ENCODE results near the gene PRDM10. TPM values are rescaled to one million over a fixed set of nuclear protein-coding genes. Genes with fewer than 3 reads are reported as not detected.
A peak's percentile ranks its signal among the peaks of the same experiment; 100 is the strongest.

Gene PRDM10
- total and polyA plus RNA-seq, 10 of the 15 experiments (the other 5 are each of a cell fraction or from before 2014, with no cell fraction given): 0.93 to 6.2 (median 4.1) TPM

DNA sequence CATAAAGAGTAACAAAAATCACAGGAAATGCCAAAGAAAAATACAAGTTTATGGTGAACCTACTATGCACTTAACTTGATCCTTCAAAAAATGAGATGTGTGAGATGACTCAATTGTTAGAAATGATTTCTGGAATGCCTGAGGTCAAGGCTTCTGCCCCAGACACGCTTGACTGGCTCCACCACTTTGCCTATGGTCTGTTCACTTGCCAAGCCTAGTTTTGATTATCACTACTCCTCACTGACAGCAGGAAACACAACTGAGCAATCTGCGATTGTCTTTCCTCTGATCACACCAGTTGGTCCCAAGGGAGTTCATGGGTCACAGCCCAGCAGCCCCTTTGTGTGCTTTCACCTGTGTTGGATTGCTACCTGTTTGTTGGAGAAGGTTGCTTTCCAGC, 20.6 kb upstream of the PRDM10 start (continued):
- TF ChIP-seq, protein P1, sequence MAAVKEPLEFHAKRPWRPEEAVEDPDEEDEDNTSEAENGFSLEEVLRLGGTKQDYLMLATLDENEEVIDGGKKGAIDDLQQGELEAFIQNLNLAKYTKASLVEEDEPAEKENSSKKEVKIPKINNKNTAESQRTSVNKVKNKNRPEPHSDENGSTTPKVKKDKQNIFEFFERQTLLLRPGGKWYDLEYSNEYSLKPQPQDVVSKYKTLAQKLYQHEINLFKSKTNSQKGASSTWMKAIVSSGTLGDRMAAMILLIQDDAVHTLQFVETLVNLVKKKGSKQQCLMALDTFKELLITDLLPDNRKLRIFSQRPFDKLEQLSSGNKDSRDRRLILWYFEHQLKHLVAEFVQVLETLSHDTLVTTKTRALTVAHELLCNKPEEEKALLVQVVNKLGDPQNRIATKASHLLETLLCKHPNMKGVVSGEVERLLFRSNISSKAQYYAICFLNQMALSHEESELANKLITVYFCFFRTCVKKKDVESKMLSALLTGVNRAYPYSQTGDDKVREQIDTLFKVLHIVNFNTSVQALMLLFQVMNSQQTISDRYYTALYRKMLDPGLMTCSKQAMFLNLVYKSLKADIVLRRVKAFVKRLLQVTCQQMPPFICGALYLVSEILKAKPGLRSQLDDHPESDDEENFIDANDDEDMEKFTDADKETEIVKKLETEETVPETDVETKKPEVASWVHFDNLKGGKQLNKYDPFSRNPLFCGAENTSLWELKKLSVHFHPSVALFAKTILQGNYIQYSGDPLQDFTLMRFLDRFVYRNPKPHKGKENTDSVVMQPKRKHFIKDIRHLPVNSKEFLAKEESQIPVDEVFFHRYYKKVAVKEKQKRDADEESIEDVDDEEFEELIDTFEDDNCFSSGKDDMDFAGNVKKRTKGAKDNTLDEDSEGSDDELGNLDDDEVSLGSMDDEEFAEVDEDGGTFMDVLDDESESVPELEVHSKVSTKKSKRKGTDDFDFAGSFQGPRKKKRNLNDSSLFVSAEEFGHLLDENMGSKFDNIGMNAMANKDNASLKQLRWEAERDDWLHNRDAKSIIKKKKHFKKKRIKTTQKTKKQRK (IDR thresholded peaks at IDR 0.05; ENCODE audit: low read depth, low read length): no peak
- TF ChIP-seq TCF7 (IDR thresholded peaks at IDR 0.05; ENCODE audit: borderline replicate concordance) (no peak), IRF5 (IDR thresholded peaks at IDR 0.05; ENCODE audit: borderline replicate concordance) (no peak), IRF4 (IDR thresholded peaks at IDR 0.05; ENCODE audit: low read depth, low read length) (0 out of 2 replicates have a peak, but pooled peaks have one; percentile 13), JUND (IDR thresholded peaks at IDR 0.05; ENCODE audit: low read depth, low read length) (no peak), BRCA1 (IDR thresholded peaks at IDR 0.05; ENCODE audit: low read depth, low read length) (no peak), KLF5 (IDR thresholded peaks at IDR 0.05; ENCODE audit: partially characterized antibody) (no peak), NRF1 (conservative IDR thresholded peaks at IDR 0.05; ENCODE audit: low read depth, low read length) (no peak), ZBED1 (IDR thresholded peaks at IDR 0.05; ENCODE audit: borderline replicate concordance) (no peak), E2F4 (IDR thresholded peaks at IDR 0.05; ENCODE audit: low read depth, low read length) (no peak), TCF12 (IDR thresholded peaks at IDR 0.05; ENCODE audit: low read depth, low read length) (no peak), CBX5 (IDR thresholded peaks at IDR 0.05; ENCODE audit: low read depth) (no peak), BACH1 (IDR thresholded peaks at IDR 0.05; ENCODE audit: borderline replicate concordance) (no peak), RUNX3 (IDR thresholded peaks at IDR 0.05; ENCODE audit: low read length) (peak; percentile 75), MYC (IDR thresholded peaks at IDR 0.05; ENCODE audit: insufficient read depth, insufficient read length, insufficient replicate concordance, low read length, severe bottlenecking) (no peak), TARDBP (IDR thresholded peaks at IDR 0.05; ENCODE audit: borderline replicate concordance) (no peak), BMI1 (IDR thresholded peaks at IDR 0.05; ENCODE audit: borderline replicate concordance) (no peak), ZNF207 (IDR thresholded peaks at IDR 0.05; ENCODE audit: borderline replicate concordance) (no peak), BHLHE40 (IDR thresholded peaks at IDR 0.05; ENCODE audit: borderline replicate concordance in 1 of 2, low read depth in 2 of 2, low read length in 1 of 2) (no peak), MEF2B (IDR thresholded peaks at IDR 0.05; ENCODE audit: partially characterized antibody, poor library complexity, severe bottlenecking) (peak; percentile 87)
- TF ChIP-seq, protein P2, sequence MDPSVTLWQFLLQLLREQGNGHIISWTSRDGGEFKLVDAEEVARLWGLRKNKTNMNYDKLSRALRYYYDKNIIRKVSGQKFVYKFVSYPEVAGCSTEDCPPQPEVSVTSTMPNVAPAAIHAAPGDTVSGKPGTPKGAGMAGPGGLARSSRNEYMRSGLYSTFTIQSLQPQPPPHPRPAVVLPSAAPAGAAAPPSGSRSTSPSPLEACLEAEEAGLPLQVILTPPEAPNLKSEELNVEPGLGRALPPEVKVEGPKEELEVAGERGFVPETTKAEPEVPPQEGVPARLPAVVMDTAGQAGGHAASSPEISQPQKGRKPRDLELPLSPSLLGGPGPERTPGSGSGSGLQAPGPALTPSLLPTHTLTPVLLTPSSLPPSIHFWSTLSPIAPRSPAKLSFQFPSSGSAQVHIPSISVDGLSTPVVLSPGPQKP (IDR thresholded peaks at IDR 0.05; ENCODE audit: low read depth, low read length): no peak
- TF ChIP-seq, protein P3, sequence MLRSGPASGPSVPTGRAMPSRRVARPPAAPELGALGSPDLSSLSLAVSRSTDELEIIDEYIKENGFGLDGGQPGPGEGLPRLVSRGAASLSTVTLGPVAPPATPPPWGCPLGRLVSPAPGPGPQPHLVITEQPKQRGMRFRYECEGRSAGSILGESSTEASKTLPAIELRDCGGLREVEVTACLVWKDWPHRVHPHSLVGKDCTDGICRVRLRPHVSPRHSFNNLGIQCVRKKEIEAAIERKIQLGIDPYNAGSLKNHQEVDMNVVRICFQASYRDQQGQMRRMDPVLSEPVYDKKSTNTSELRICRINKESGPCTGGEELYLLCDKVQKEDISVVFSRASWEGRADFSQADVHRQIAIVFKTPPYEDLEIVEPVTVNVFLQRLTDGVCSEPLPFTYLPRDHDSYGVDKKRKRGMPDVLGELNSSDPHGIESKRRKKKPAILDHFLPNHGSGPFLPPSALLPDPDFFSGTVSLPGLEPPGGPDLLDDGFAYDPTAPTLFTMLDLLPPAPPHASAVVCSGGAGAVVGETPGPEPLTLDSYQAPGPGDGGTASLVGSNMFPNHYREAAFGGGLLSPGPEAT (IDR thresholded peaks at IDR 0.05; ENCODE audit: low read depth): no peak

Data from GM12878 (cell line).